Stromal cell of bone marrow (primary cell): ENCODE results near the gene CRCP.
"Not testable (repeated sequence)": the region's sequence is repeated elsewhere in the genome, so short reads cannot be mapped to it uniquely, and the experiment has no call there.

ENCODE experiments used
- DNase-seq: peaks from one replicate; pipeline ENCODE4 v3.0.0-alpha.2; 2012; ENCODE audit warnings: low read depth

Gene CRCP

GRCh38 chr7:66156035-66156434 is 41.4 kb downstream of the CRCP start:
- DNase-seq = not testable (repeated sequence)

GRCh38 chr7:66157060-66157459 is 42.4 kb downstream of the CRCP start:
- DNase-seq = no peak

GRCh38 chr7:66162622-66163021 is 48.0 kb downstream of the CRCP start:
- no peak for DNase-seq

- DNase-seq = no peak
Measured at GRCh38 chr7:66163186-66163610, 48.6 kb downstream of the CRCP start.

GRCh38 chr7:66164356-66164755 is 49.7 kb downstream of the CRCP start:
- no peak for DNase-seq

GRCh38 chr7:66167773-66168387 is 53.2 kb downstream of the CRCP start:
- no peak for DNase-seq

GRCh38 chr7:66169616-66170015 is 55.0 kb downstream of the CRCP start:
- no peak for DNase-seq

- peak; percentile 40 for DNase-seq
Measured at GRCh38 chr7:66170309-66171231, 55.9 kb downstream of the CRCP start.

GRCh38 chr7:66172536-66173401 is 58.1 kb downstream of the CRCP start:
- not testable (repeated sequence) for DNase-seq

GRCh38 chr7:66173856-66174255 is 59.2 kb downstream of the CRCP start:
- DNase-seq = no peak

- DNase-seq = not testable (repeated sequence)
Measured at GRCh38 chr7:66175006-66175405, 60.4 kb downstream of the CRCP start.

GRCh38 chr7:66176914-66177313 is 62.3 kb downstream of the CRCP start:
- no peak for DNase-seq

- DNase-seq = no peak
Measured at GRCh38 chr7:66178258-66178657, 63.6 kb downstream of the CRCP start.

- no peak for DNase-seq
Measured at GRCh38 chr7:66181329-66181728, 66.7 kb downstream of the CRCP start.

GRCh38 chr7:66181845-66182244 is 67.2 kb downstream of the CRCP start:
- DNase-seq = no peak

- no peak for DNase-seq
Measured at GRCh38 chr7:66182920-66183319, 68.3 kb downstream of the CRCP start.

GRCh38 chr7:66183700-66184099 is 69.1 kb downstream of the CRCP start:
- peak; percentile 82 for DNase-seq

GRCh38 chr7:66185680-66186187 is 71.1 kb downstream of the CRCP start:
- no peak for DNase-seq

GRCh38 chr7:66186991-66187390 is 72.3 kb downstream of the CRCP start:
- DNase-seq = no peak

GRCh38 chr7:66187905-66188304 is 73.3 kb downstream of the CRCP start:
- peak; percentile 79 for DNase-seq

GRCh38 chr7:66188645-66189044 is 74.0 kb downstream of the CRCP start:
- DNase-seq = no peak
